Spleen (tissue), 11 donors: Measurements from ENCODE around the gene MAPK14. TPM values are rescaled to one million over a fixed set of nuclear protein-coding genes. Genes with fewer than 3 reads are reported as not detected.

Experiments
- DNase-seq: peaks from one replicate; pipeline ENCODE4 v3.0.0-alpha.2; 2020
- H3K27ac ChIP-seq, 8 donors: fragments of 200-600 bp; sonication (generic) in 7 of 8; 1 replicate in 4 of 8; 2 replicates in 4 of 8; pipeline versions ENCODE4 v1.5.0 to v1.8.0; 2016 to 2021; ENCODE audit warnings: inconsistent platforms in 4 of 8, mild to moderate bottlenecking in 4 of 8, moderate library complexity in 1 of 8
- H3K27me3 ChIP-seq, 7 donors: fragments of 200-600 bp; sonication (generic) in 6 of 7; replicated peaks in 1 of 7; 1 replicate in 4 of 7; 2 replicates in 3 of 7; pipeline versions ENCODE4 v1.5.0 to v1.8.0; 2016 to 2021; ENCODE audit warnings: inconsistent platforms in 3 of 7, mild to moderate bottlenecking in 1 of 7
- H3K36me3 ChIP-seq, 6 donors: fragments of 200-600 bp; sonication (generic) in 5 of 6; 1 replicate in 4 of 6; 2 replicates in 2 of 6; pipeline versions ENCODE4 v1.5.0 to v1.8.0; 2016 to 2021; ENCODE audit warnings: inconsistent platforms in 2 of 6
- H3K4me1 ChIP-seq, 6 donors: fragments of 200-600 bp; sonication (generic) in 5 of 6; 1 replicate in 3 of 6; 2 replicates in 3 of 6; pipeline versions ENCODE4 v1.5.0 to v1.8.0; 2016 to 2021; ENCODE audit warnings: inconsistent platforms in 3 of 6
- H3K4me3 ChIP-seq, 8 donors: fragments of 200-600 bp; sonication (generic) in 7 of 8; 1 replicate in 4 of 8; 2 replicates in 4 of 8; pipeline versions ENCODE4 v1.5.0 to v1.8.0; 2016 to 2021; ENCODE audit warnings: inconsistent platforms in 4 of 8, mild to moderate bottlenecking in 4 of 8, moderate library complexity in 2 of 8
- H3K9me3 ChIP-seq, 8 donors: fragments of 200-600 bp; sonication (generic) in 7 of 8; 1 replicate in 4 of 8; 2 replicates in 4 of 8; pipeline versions ENCODE4 v1.5.0 to v1.8.0; 2016 to 2021; ENCODE audit warnings: inconsistent platforms in 4 of 8
- POLR2A ChIP-seq, 3 donors: fragments of 450-650 bp; IDR thresholded peaks; one replicate each; pipeline ENCODE4 v1.5.1; 2017; ENCODE audit warnings: antibody characterized with exemption in 3 of 3, mild to moderate bottlenecking in 1 of 3
- POLR2AphosphoS5 ChIP-seq, 3 donors: sonication (generic); formaldehyde crosslinking; IDR thresholded peaks; one replicate each; pipeline ENCODE4 v1.5.1; 2017; ENCODE audit warnings: antibody characterized with exemption in 3 of 3
- WGBS, 5 donors: extraction: QIAGEN DNeasy Blood & Tissue Kit in 3 of 5; methylation state at CpG; one replicate each; pipeline versions ENCODE4 v1.1.5 to v1.1.7; 2013 to 2018; 5-methylcytosine and 5-hydroxymethylcytosine counted together
- intact Hi-C: fragments of 100-400 bp; cut with DNase I; formaldehyde crosslinking; loops from one replicate; pipeline ENCODE4 v1.15.0; 2023; ENCODE audit warnings: low total_unique reads
- polyA plus RNA-seq, 3 donors: library from polyadenylated mRNA; stranded (reverse); fragments of 200-250 nt; gene quantifications; one replicate each; pipeline ENCODE4 v1.2.1, GENCODE V29; 2013
- total RNA-seq, 7 donors: library from RNA; depleted of rRNA in 3 of 7; stranded (reverse); fragments of >200 nt in 3 of 7; fragmentation: NEBNext Ultra II Directional in 4 of 7; extraction: Animal tissue kit (Norgen Biotek cat#: 25700) in 4 of 7; gene quantifications; one replicate each; pipeline versions ENCODE4 v1.1.0 to v1.2.1, GENCODE V29; 2016 to 2021
- TF ChIP-seq, protein P1 (sequence below), 11 experiments: fragments of 200-600 bp in 7 of 11; fragments of 450-650 bp in 4 of 11; sonication (generic) in 4 of 11; IDR thresholded peaks in 8 of 11; conservative IDR thresholded peaks in 3 of 11; 1 replicate in 7 of 11; 2 replicates in 4 of 11; pipeline versions ENCODE4 v1.4.0 to v1.8.0; 2016 to 2021; ENCODE audit warnings: antibody characterized with exemption in 11 of 11, inconsistent platforms in 4 of 11, mild to moderate bottlenecking in 1 of 11
- donor health status: healthy with polysubstance abuse.
- donor health status: DM: no; HTN: no; CAD: no; lungs with moderate emphysema.
- donor health status: DM: no; HTN: no; CAD: no.
- donor health status: Bipolar disorder and iron deficiency.
- donor health status: healthy.
- donor health status: DM: no; HTN: no; CAD: no.
- donor health status: DM: yes; HTN: yes; CAD: no.

The MAPK14 gene
- total and polyA plus RNA-seq, 10 donors = 13.9 to 242 (median 94.6) TPM

DNA sequence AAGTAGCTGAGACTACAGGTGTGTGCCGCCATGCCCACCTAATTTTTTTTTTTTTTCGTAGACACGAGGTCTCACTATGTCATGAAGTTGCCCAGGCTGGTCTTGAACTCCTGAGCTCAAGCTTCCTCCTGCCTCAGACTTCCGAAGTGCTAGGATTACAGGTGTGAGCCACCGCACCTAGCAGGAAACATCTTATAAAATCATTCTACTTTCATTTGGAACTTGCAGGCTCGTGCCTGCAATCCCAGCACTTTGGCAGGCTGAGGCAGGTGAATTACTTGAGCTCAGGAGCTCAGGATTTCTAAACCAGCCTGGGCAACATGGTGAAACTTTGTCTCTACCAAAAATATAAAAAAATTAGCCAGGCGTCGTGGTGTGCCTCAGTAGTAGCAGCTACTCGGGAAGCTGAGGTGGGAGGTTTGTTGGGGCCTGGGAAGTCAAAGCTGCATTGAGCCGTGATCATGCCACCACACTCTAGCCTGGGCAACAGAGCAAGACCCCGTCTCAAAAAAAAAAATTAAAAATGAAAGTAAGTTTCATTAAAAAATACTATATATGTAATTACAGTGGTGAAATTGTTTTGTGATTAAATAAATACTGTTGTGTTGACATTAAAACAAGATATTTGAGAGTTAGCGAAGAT lies 15.1 kb downstream of the MAPK14 start:
- Histone ChIP-seq H3K4me3 (no peak overlapping the region), H3K36me3 (peaks cover 0 to 5% (median 0%) of the 10 kb centered on the region in 6 donors), H3K27me3 (no peaks in the 10 kb centered on the region), H3K9me3 (no peaks in the 10 kb centered on the region), H3K27ac (no peak overlapping the region), H3K4me1 (peaks cover 19 to 87% (median 47%) of the 10 kb centered on the region in 6 donors)
- 91 to 94% (median 92%) methylated on average over 12 of the region's 12 CpGs for WGBS, 5 donors
- intact Hi-C loops = no loop called here
- DNase-seq = no peak
- TF ChIP-seq POLR2A (IDR thresholded peaks at IDR 0.05) (no peak), POLR2AphosphoS5 (IDR thresholded peaks at IDR 0.05) (no peak)
- TF ChIP-seq, protein P1, sequence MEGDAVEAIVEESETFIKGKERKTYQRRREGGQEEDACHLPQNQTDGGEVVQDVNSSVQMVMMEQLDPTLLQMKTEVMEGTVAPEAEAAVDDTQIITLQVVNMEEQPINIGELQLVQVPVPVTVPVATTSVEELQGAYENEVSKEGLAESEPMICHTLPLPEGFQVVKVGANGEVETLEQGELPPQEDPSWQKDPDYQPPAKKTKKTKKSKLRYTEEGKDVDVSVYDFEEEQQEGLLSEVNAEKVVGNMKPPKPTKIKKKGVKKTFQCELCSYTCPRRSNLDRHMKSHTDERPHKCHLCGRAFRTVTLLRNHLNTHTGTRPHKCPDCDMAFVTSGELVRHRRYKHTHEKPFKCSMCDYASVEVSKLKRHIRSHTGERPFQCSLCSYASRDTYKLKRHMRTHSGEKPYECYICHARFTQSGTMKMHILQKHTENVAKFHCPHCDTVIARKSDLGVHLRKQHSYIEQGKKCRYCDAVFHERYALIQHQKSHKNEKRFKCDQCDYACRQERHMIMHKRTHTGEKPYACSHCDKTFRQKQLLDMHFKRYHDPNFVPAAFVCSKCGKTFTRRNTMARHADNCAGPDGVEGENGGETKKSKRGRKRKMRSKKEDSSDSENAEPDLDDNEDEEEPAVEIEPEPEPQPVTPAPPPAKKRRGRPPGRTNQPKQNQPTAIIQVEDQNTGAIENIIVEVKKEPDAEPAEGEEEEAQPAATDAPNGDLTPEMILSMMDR (IDR thresholded peaks at IDR 0.05 in 8 of 11, conservative IDR thresholded peaks at IDR 0.05 in 3 of 11) = no peak

DNA sequence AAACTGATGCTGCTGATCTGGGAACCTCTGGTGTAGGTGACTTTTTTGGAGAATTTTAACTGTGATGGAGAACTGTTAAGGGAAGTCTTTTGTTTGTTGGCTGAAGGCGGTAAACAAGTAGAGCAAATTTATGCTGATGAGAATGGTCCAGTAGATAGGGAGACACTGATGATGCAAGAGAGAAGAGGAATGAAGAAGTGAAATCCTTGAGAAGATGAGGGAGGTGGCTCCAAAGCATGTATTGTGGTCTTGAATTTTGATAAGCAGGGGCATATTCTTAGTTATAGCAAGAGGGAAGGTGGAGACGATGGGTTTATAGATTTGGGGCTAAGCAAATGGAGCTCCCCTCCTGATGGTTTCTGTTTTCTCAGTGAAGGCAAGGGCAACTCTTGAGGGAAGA lies 22.0 kb downstream of the MAPK14 start:
- WGBS, 5 donors = 84 to 98% (median 90%) methylated on average over 2 of the region's 2 CpGs
- Histone ChIP-seq H3K36me3 (peaks cover 0 to 26% (median 10%) of the 10 kb centered on the region in 6 donors), H3K9me3 (no peaks in the 10 kb centered on the region), H3K4me3 (no peak overlapping the region), H3K27ac (peak overlapping the region in 2 of 8 donors; percentile 10 to 29), H3K27me3 (no peaks in the 10 kb centered on the region), H3K4me1 (peaks cover 5 to 91% (median 32%) of the 10 kb centered on the region in 6 donors)
- no peak for TF ChIP-seq POLR2AphosphoS5 (IDR thresholded peaks at IDR 0.05)
- TF ChIP-seq POLR2A (IDR thresholded peaks at IDR 0.05) = no peak
- TF ChIP-seq, protein P1 (IDR thresholded peaks at IDR 0.05 in 8 of 11, conservative IDR thresholded peaks at IDR 0.05 in 3 of 11) = no peak
- no peak for DNase-seq
- intact Hi-C loops = no loop called here

DNA sequence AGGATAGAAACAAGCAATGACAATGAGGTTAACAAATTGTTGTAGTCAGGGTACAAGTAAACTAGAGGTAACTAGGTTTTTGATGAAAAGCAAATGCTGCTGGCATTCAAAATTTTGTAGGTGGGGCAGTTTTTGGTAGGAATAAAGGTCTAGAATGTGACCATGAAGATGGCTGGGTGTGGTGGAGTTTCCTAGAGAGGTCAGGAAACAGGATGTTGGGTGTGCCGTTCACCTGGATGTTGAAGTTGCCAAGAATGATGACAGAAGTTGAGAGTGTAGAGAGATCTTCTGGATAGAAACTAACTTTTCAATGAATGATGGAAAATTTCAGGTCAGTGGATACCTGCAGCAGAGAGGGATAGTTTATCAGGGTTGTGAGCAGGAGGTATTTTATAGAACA lies 22.7 kb downstream of the MAPK14 start:
- peaks cover 5 to 95% (median 38%) of the 10 kb centered on the region in 6 donors for H3K4me1 ChIP-seq

More for the DNA sequence above, 22.7 kb downstream of the MAPK14 start:
- peaks cover 0 to 33% (median 13%) of the 10 kb centered on the region in 6 donors for H3K36me3 ChIP-seq
- H3K27me3 ChIP-seq = no peaks in the 10 kb centered on the region
- TF ChIP-seq, protein P1 (IDR thresholded peaks at IDR 0.05 in 8 of 11, conservative IDR thresholded peaks at IDR 0.05 in 3 of 11) = no peak
- no peak for TF ChIP-seq POLR2AphosphoS5 (IDR thresholded peaks at IDR 0.05)
- TF ChIP-seq POLR2A (IDR thresholded peaks at IDR 0.05) = no peak
- 15 to 36% (median 21%) methylated on average over 1 of the region's 1 CpG for WGBS, 5 donors
- intact Hi-C loops = no loop called here
- no peaks in the 10 kb centered on the region for H3K9me3 ChIP-seq
- H3K27ac ChIP-seq = peak overlapping the region in 2 of 8 donors; percentile 10 to 29
- DNase-seq = no peak
- no peak overlapping the region for H3K4me3 ChIP-seq
